HepG2 (cell line): Measurements from ENCODE around the gene SCP2. TPM values are rescaled to one million over a fixed set of nuclear protein-coding genes. Genes with fewer than 3 reads are reported as not detected.

ENCODE experiments used
- ARNTL ChIP-seq: sonication (generic); formaldehyde crosslinking; IDR thresholded peaks from 2 replicates; pipeline ENCODE4 v1.4.0; 2020; ENCODE audit warnings: mild to moderate bottlenecking, missing genetic modification reagents
- CBFB ChIP-seq: sonication (generic); formaldehyde crosslinking; IDR thresholded peaks from 2 replicates; pipeline ENCODE4 v1.4.0; 2020; ENCODE audit warnings: missing genetic modification reagents
- DNMT3B ChIP-seq: conservative IDR thresholded peaks from 2 replicates; pipeline ENCODE4 v1.6.1; 2016; ENCODE audit warnings: missing biosample characterization, control low read depth
- FOXK2 ChIP-seq: fragments of 450-650 bp; IDR thresholded peaks from 2 replicates; pipeline ENCODE4 v1.6.1; 2016
- GLI4 ChIP-seq: sonication (generic); formaldehyde crosslinking; IDR thresholded peaks from 2 replicates; pipeline ENCODE4 v1.5.1; 2020; ENCODE audit warnings: missing genetic modification reagents, mild to moderate bottlenecking, moderate library complexity, borderline replicate concordance
- JUNB ChIP-seq: sonication (generic); formaldehyde crosslinking; IDR thresholded peaks from 2 replicates; pipeline ENCODE4 v1.8.0; 2022; ENCODE audit warnings: missing genetic modification reagents, mild to moderate bottlenecking, borderline replicate concordance
- MXD4 ChIP-seq: IDR thresholded peaks from 2 replicates; pipeline ENCODE4 v1.6.1; 2016; ENCODE audit warnings: mild to moderate bottlenecking, missing biosample characterization, missing genetic modification reagents
- MYC ChIP-seq: sonication (generic); formaldehyde crosslinking; IDR thresholded peaks from 2 replicates; pipeline ENCODE4 v1.9.0; 2021; ENCODE audit warnings: missing genetic modification reagents, borderline replicate concordance
- NFE2 ChIP-seq: sonication (generic); formaldehyde crosslinking; IDR thresholded peaks from 2 replicates; pipeline ENCODE4 v1.4.0; 2020; ENCODE audit warnings: missing genetic modification reagents
- NR2C2 ChIP-seq: sonication (generic); formaldehyde crosslinking; IDR thresholded peaks from 2 replicates; pipeline ENCODE4 v1.4.0; 2020; ENCODE audit warnings: missing genetic modification reagents, mild to moderate bottlenecking, moderate library complexity, borderline replicate concordance
- REL ChIP-seq: sonication (generic); formaldehyde crosslinking; conservative IDR thresholded peaks from 2 replicates; pipeline ENCODE4 v1.8.0; 2022; ENCODE audit warnings: mild to moderate bottlenecking, missing genetic modification reagents, moderate library complexity
- RXRB ChIP-seq: IDR thresholded peaks from 2 replicates; pipeline ENCODE4 v1.6.1; 2016; ENCODE audit warnings: borderline replicate concordance, missing genetic modification reagents, missing compliant biosample characterization
- SIX4 ChIP-seq: sonication (generic); formaldehyde crosslinking; IDR thresholded peaks from 2 replicates; pipeline ENCODE4 v1.4.0; 2020; ENCODE audit warnings: missing genetic modification reagents
- SNAI1 ChIP-seq: sonication (generic); formaldehyde crosslinking; IDR thresholded peaks from 2 replicates; pipeline ENCODE4 v1.5.0; 2020; ENCODE audit warnings: mild to moderate bottlenecking, missing genetic modification reagents, borderline replicate concordance
- TCF7L2 ChIP-seq: IDR thresholded peaks from 2 replicates; pipeline ENCODE4 v1.6.1; 2011; ENCODE audit warnings: mild to moderate bottlenecking, low read depth, low read length, moderate library complexity
- TFE3 ChIP-seq: IDR thresholded peaks from 2 replicates; pipeline ENCODE4 v1.6.1; 2016
- U2AF2 ChIP-seq: fragments of 200-400 bp; formaldehyde crosslinking; IDR thresholded peaks from 2 replicates; pipeline ENCODE4 v1.6.1; 2017; ENCODE audit warnings: low read depth, mild to moderate bottlenecking, low read length
- ZBTB40 ChIP-seq, 2 experiments: fragments of 450-650 bp in 1 of 2; sonication (generic) in 1 of 2; formaldehyde crosslinking in 1 of 2; IDR thresholded peaks; 2 replicates each; pipeline versions ENCODE4 v1.6.1 to v1.8.0; 2016 to 2022; ENCODE audit warnings: antibody characterized with exemption in 1 of 2, mild to moderate bottlenecking in 1 of 2, missing genetic modification reagents in 1 of 2
- ZNF280B ChIP-seq: sonication (generic); formaldehyde crosslinking; IDR thresholded peaks from 2 replicates; pipeline ENCODE4 v1.5.0; 2020; ENCODE audit warnings: missing genetic modification reagents, mild to moderate bottlenecking, borderline replicate concordance
- ZNF816 ChIP-seq: sonication (generic); formaldehyde crosslinking; IDR thresholded peaks from 2 replicates; pipeline ENCODE4 v1.8.0; 2022; ENCODE audit warnings: missing genetic modification reagents, mild to moderate bottlenecking, borderline replicate concordance
- polyA plus RNA-seq, 8 experiments: library from polyadenylated mRNA; depleted of rRNA in 3 of 8; stranded (reverse) in 7 of 8; unstranded in 1 of 8; fragments of >200 nt; fragmentation: Illumina TruSeq in 4 of 8; extraction: Trizol in 4 of 8; gene quantifications; 2 replicates each; pipeline versions ENCODE4 v1.2.1 to v1.2.3, GENCODE V29; 2011 to 2016; ENCODE audit warnings: low read depth in 4 of 8, missing spikeins in 1 of 8, mixed read lengths in 1 of 8; ENCODE audit not compliant: insufficient read depth in 1 of 8
- total RNA-seq, 5 experiments: library from RNA; depleted of rRNA; stranded (reverse); fragments of >200 nt; fragmentation: Illumina TruSeq; extraction: Trizol; gene quantifications; 2 replicates each; pipeline ENCODE4 v1.2.3, GENCODE V29; 2016; ENCODE audit warnings: low read depth in 1 of 5

SCP2 gene
- total and polyA plus RNA-seq, 2 of the 13 experiments (the other 11 are each of a cell fraction or from before 2014, with no cell fraction given), result 59.0 to 133 TPM

GRCh38 chr1:53075761-53076163 lies 148.7 kb downstream of the SCP2 start (continued):
- TF ChIP-seq ZBTB40 (IDR thresholded peaks at IDR 0.05) (no peak), ZBTB40 (CRISPR knock-in tag; IDR thresholded peaks at IDR 0.05) (no peak), FOXK2 (no peak), GLI4 (CRISPR knock-in tag) (no peak), ZNF816 (CRISPR knock-in tag) (no peak), RXRB (CRISPR knock-in tag) (peak; percentile 51; the same call in 1 of the 2 replicates), SNAI1 (CRISPR knock-in tag) (no peak), MXD4 (no peak), CBFB (no peak), REL (CRISPR knock-in tag) (no peak), SIX4 (CRISPR knock-in tag) (no peak), TCF7L2 (no peak), ZNF280B (CRISPR knock-in tag) (no peak), JUNB (CRISPR knock-in tag) (no peak), NR2C2 (CRISPR knock-in tag) (peak; percentile 91), ARNTL (no peak; the same call in 1 of the 2 replicates), U2AF2 (no peak), DNMT3B (no peak), NFE2 (CRISPR knock-in tag) (no peak), TFE3 (CRISPR knock-in tag) (no peak), MYC (CRISPR knock-in tag) (no peak)
